HG03432 (cell line): ENCODE measurements around the gene LYPD8.

Experiments
- ATAC-seq: cut with Tn5 transposase; IDR thresholded peaks from one replicate; pipeline ENCODE4 v1.9.1; 2021; ENCODE audit warnings: mild to moderate bottlenecking, moderate library complexity; ENCODE audit not compliant: unreplicated experiment

LYPD8 gene

DNA sequence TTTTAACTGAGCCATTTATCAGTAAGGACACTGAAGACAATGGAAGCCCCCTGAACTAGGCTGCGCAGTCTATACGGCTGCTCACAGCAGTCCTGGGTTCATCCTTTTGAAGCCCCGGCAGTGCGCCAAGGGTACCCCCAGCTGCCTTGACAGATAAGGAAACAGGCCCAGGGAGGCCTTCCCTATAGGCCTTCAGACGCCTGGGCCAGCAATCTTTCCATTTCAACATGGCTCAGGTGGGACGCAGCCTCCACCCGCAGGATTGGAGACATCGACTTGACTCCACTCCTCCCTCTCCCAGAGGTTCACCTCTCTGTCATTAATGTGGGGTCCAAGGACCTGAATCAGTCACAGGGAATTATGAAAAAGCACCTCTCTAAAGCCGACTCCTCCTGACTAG lies 2.8 kb upstream of the LYPD8 start:
- no peak for ATAC-seq

DNA sequence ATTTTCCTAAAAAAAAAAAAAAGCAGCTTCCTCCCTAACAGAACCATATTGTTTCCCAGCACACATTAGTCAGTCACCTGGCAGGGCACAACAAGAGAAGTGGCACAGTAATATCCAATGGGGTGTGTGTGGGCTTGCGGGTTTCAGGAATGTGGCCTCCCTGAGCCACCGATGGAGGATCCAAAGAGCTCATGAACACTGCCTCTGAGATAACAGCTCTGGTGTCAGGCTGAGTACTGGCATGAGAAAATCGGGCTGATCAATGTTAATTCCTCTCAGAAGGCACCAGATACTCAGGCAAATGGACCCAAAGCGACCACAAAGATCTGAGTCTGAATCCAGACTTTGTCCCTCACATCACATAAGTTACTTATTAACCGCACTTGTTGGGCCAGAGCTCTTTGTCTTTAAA lies 2.2 kb upstream of the LYPD8 start:
- ATAC-seq: no peak

DNA sequence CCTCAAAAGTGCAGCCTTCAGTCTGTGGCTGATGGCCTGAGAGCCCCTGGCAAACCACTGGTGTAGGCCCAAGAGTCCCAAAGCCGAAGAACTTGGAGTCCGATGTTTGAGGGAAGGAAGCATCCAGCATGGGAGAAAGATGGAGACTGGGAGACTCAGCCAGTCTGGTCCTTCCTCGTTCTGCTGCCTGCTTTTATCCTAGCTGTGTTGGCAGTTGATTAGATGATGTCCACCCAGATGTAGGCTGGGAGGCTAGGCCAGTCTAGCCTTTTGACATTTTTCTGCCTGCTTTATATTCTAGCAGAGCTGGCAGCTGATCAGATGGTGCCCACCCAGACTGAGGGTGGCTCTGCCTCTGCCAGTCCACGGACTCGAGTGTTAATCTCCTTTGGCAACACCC lies 1.1 kb upstream of the LYPD8 start:
- ATAC-seq: no peak

GRCh38 chr1:248756151-248756550 lies 592 bp upstream of the LYPD8 start:
- ATAC-seq: no peak

DNA sequence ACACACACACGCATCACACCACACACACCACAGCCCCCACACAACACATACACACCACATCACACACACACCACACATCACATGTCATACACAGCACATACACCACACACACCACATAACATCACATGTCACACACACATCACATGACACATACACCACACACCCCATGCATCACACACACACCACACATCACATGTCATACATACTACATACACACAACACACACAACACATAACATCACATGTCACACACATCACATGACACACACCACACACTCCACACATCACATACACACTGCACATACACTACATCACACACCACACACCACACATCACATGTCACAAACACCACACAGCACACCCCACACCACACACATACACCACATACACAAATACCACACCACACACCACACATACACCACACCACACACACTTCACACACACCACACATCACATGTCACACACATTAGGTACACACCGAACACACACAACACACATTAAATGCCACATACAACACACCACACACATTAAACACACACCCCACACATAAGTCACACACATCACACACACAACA lies 1.8 kb downstream of the LYPD8 start:
- ATAC-seq: no peak

DNA sequence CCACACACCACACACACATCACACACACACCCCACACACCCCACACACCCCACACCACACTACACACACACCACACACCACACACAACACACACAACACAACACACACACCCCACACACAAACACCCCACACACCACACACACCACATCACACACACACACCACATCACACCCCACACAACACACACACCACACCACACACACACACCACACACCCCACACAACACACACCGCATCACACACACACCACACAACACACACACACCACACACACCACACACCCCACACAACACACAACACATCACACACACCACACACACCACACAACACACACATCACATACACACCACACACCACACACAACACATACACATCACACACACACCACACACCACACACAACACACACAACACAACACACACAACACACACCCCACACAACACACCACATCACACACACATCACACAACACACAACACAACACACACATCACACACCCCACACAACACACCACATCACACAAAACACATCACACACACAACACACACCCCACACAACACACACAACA lies 2.4 kb downstream of the LYPD8 start:
- no peak for ATAC-seq

DNA sequence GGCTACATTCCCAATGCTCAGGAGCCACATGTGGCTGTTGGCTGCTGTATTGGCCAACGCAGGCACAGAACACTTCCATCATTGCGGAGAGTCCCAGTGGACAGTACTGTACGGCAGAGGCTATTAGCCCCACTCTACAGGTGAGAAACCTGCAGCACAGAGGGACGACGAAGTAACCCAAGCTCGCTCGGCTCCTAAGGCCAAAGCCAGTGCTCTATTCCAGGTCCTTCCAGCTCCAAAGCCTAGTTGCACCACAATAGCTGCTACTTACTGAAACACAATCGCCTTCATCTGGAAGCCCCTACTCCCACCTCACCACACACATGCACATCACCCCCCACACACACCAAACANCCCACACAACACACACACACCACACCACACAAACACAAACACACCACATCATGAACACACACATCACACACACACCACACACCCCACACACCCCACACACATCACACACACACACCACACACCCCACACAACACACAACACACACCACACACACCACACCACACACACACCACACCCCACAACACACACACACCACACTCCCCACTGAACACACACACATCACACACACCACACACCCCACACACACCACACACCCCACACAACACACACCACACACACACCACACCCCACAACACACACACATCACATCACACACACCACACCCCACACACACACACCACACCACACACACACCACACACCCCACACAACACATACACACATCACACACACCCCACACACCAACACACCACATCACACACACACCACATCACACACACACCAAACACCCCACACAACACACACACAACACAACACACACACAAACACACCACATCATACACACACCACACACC lies 3.2 kb downstream of the LYPD8 start:
- no peak for ATAC-seq

GRCh38 chr1:248751635-248752034 lies 3.9 kb downstream of the LYPD8 start:
- ATAC-seq: no peak

DNA sequence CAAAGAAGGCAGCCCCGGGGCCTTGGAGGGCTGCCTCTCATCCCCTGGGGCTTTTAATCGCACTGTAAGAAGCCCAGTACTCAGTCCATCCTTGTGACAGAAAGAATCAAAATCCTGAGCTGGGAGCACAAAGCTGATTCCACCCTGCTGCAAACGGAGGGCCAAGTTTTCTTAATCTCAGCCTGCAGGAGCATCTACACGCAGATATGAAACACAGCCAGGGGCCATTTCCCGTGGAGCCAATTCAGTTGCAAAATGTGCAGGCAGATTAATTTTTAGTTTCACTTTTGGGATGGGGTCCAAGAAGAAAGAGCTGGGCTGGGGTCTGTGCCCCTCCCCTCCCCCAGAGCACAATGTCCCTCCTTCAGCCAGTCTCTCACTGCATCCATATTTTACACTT lies 4.4 kb downstream of the LYPD8 start:
- ATAC-seq: no peak

DNA sequence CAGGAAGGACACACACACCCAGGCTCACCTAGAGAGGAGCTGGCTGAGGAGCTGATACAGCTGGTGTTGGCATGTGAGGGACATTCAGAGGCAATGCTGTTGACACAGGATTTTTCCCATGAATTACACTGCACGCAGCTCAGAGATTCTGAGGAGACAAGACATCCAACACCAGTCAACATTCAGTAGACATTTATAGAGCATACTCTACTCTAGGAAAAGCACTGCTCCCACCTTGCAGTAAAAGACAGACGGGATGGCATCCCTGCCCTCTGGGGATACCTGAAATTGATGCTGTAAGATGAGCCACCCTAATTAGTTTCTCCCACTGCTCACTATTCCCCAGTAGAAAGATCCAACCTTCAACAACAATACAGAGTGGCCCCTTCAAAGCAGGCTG lies 5.1 kb downstream of the LYPD8 start:
- ATAC-seq: no peak

DNA sequence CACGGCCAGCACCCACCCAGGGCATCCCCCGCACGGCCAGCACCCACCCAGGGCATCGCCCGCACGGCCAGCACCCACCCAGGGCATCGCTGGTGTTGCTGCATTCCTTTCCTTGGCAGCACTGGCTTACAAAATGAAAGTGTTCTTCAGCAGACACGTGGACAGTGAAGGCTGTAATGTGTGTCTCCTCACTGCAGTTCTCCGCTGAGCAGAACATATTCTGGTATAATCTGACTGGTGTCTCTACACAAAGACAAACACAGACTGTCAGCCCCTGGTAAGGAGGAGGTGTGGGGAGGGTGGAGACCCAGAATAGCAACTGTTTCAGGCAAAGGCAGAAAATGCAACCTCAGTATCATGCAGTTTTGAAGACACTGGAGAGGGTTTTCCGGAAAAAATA lies 7.3 kb downstream of the LYPD8 start:
- no peak for ATAC-seq

- no peak for ATAC-seq
These were observed 14.7 kb downstream of the LYPD8 start for GRCh38 chr1:248740876-248741275.

DNA sequence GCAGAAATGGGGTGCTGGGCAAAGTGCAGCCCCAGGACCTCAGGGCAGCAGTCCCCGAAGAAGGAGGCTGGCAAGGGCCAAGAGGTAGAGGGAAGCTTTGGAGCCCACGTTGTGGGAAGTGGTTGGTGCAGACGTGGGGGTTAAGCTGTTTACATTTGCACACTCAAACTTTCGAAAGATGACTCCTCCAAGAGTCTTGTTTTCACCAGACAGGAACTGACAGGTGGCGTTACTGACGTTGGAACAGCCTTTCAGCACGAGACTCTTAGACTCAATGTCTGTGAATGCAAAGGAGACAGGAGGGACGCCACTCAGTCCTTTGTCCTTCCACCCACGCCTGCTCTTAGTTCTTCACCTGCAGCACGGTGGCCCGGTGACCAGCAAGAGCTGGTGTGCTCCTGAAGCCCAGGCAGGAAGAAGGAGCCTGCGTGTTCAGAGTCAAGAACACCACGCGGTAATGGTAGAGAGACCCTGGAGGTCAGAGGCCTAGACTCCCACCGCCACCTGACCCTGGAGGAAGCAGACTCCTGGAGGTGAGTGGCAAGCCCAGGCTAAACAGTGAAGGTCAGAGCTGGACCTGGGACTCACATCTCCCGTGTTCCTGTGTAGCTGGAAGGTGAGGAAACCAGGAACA lies 15.9 kb downstream of the LYPD8 start:
- no peak for ATAC-seq

GRCh38 chr1:248737457-248737856 lies 18.1 kb downstream of the LYPD8 start:
- ATAC-seq: no peak

- no peak for ATAC-seq
These were observed 18.6 kb downstream of the LYPD8 start for GRCh38 chr1:248736977-248737376.

GRCh38 chr1:248733566-248733965 lies 22.0 kb downstream of the LYPD8 start:
- ATAC-seq: no peak

- no peak for ATAC-seq
These were observed 24.8 kb downstream of the LYPD8 start for GRCh38 chr1:248730507-248731335.

GRCh38 chr1:248714248-248714647 lies 41.3 kb downstream of the LYPD8 start:
- ATAC-seq: no peak

DNA sequence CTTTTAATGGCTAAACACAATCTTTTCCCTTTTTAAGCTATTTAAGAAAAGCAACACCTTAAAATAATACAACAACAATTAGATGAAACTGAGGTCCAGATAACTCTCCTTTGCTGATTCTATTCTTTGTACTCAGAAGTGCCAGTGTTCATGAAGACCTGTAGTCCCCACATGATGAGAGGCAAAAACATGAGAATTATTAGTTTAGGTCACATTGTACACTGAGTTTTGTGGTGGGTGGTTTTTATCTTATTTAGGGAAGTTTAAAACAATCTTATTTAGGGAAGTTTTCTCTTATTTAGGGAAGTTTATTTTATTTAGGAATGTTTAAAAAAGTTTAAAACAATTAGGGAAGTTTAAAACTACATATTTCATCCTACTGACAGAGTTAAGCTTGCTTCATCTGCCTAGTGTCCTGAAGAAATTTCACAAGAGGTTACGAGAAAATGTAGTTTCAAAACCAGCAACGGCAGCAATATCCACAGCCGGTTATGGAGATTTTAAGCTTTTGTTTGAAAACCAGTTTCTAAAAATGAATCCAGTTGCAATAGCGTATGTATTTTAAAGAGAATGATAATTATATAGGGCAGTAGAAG lies 45.2 kb downstream of the LYPD8 start:
- ATAC-seq: no peak

DNA sequence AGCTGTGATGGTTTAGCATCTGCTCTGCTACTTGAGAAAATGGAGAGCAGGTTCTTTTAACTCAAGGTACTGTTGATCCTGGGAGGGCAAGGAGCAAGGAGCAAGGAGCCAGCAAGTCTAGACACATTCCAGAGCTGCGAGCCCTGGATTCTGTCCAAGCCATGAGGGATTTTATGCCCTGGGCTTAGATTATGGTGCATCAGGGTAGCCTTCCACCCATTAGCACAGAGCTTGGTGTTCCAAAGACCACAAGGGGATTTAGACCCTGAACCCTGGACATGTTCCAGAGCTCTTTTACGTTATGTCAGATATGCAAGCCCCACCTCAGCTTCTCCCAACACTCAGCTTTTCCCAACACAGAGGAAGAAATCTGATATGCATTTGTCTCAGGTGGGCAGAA lies 51.0 kb downstream of the LYPD8 start:
- ATAC-seq: no peak

- no peak for ATAC-seq
These were observed 51.9 kb downstream of the LYPD8 start for GRCh38 chr1:248703674-248704073.
